GM21367 (cell line): ENCODE data around the gene BHMT2.

Experiments
- ATAC-seq: cut with Tn5 transposase; IDR thresholded peaks from one replicate; pipeline ENCODE4 v1.9.1; 2021; ENCODE audit not compliant: unreplicated experiment

The BHMT2 gene

GRCh38 chr5:79069488-79070349, at the start of gene BHMT2, which contains the start of gene DMGDH:
Gene BHMT2, plus strand, starts transcription at chr5:79069767. Its CDS starts 16 bp downstream, at chr5:79069783.
Gene DMGDH, minus strand, starts transcription at chr5:79069674. Its CDS starts 54 bp downstream, at chr5:79069620.
- ATAC-seq: no peak

GRCh38 chr5:79020861-79021561, 48.6 kb upstream of the BHMT2 start:
- ATAC-seq: no peak

GRCh38 chr5:79021753-79022152, 47.8 kb upstream of the BHMT2 start:
- ATAC-seq: no peak

GRCh38 chr5:79022771-79023170, 46.8 kb upstream of the BHMT2 start:
- no peak for ATAC-seq

GRCh38 chr5:79023348-79023747, 46.2 kb upstream of the BHMT2 start:
- no peak for ATAC-seq

GRCh38 chr5:79023947-79024346, 45.6 kb upstream of the BHMT2 start:
- ATAC-seq: no peak

GRCh38 chr5:79025054-79025472, 44.5 kb upstream of the BHMT2 start:
- no peak for ATAC-seq

GRCh38 chr5:79030663-79031484, 38.7 kb upstream of the BHMT2 start:
- no peak for ATAC-seq

GRCh38 chr5:79031485-79031867, 38.1 kb upstream of the BHMT2 start:
- ATAC-seq: no peak

- no peak for ATAC-seq
Measured at GRCh38 chr5:79032031-79032695, 37.4 kb upstream of the BHMT2 start.

GRCh38 chr5:79032782-79033181, 36.8 kb upstream of the BHMT2 start:
- no peak for ATAC-seq

- no peak for ATAC-seq
Measured at GRCh38 chr5:79035237-79035636, 34.3 kb upstream of the BHMT2 start.

GRCh38 chr5:79036769-79037168, 32.8 kb upstream of the BHMT2 start:
- ATAC-seq: no peak

GRCh38 chr5:79042188-79042587, 27.4 kb upstream of the BHMT2 start:
- ATAC-seq: no peak

- no peak for ATAC-seq
Measured at GRCh38 chr5:79047199-79047598, 22.4 kb upstream of the BHMT2 start.

- ATAC-seq: no peak
Measured at GRCh38 chr5:79048437-79048836, 21.1 kb upstream of the BHMT2 start.

- no peak for ATAC-seq
Measured at GRCh38 chr5:79050498-79050897, 19.1 kb upstream of the BHMT2 start.

GRCh38 chr5:79053321-79053720, 16.2 kb upstream of the BHMT2 start:
- no peak for ATAC-seq

- no peak for ATAC-seq
Measured at GRCh38 chr5:79055017-79055416, 14.6 kb upstream of the BHMT2 start.

- ATAC-seq: no peak
Measured at GRCh38 chr5:79056847-79057246, 12.7 kb upstream of the BHMT2 start.

GRCh38 chr5:79059674-79060073, 9.9 kb upstream of the BHMT2 start:
- no peak for ATAC-seq
